A673 (cell line): Measurements from ENCODE around the gene ZMYND8.

Source experiments
- EZH2 ChIP-seq: fragments of 200-600 bp; sonication (generic); IDR thresholded peaks from 2 replicates; pipeline ENCODE4 v1.6.1; 2017; ENCODE audit warnings: borderline replicate concordance, low read depth, mild to moderate bottlenecking, mixed read lengths, antibody characterized with exemption, low read length; ENCODE audit not compliant: poor library complexity, severe bottlenecking
- TF ChIP-seq, protein P1 (sequence below): fragments of 300-800, 200-600 bp; sonication (generic); conservative IDR thresholded peaks from 2 replicates; pipeline ENCODE4 v1.5.1; 2017; ENCODE audit warnings: low read depth, mild to moderate bottlenecking, antibody characterized with exemption, low read length, moderate library complexity, mixed read lengths

DNA sequence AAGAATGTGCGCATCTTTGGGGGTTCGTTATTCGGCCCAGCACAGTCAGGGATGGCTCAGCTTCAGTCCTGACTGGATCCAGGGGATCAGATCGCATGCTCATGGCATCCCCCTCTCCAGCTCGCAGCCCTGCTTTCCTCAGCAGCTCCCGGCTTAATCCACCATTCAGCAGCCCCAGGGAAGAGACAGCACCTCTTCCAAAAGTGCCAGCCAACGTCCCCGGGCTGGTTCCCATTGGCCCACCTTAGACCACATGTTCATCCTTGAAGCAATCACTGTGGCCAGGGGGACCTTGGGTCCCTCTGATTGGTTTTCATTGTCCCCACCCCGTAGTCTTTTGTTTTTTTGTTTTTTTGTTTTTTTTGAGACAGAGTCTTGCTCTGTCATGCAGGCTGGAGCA lies 188.7 kb downstream of the ZMYND8 start:
- no peak for TF ChIP-seq EZH2
- TF ChIP-seq, protein P1, sequence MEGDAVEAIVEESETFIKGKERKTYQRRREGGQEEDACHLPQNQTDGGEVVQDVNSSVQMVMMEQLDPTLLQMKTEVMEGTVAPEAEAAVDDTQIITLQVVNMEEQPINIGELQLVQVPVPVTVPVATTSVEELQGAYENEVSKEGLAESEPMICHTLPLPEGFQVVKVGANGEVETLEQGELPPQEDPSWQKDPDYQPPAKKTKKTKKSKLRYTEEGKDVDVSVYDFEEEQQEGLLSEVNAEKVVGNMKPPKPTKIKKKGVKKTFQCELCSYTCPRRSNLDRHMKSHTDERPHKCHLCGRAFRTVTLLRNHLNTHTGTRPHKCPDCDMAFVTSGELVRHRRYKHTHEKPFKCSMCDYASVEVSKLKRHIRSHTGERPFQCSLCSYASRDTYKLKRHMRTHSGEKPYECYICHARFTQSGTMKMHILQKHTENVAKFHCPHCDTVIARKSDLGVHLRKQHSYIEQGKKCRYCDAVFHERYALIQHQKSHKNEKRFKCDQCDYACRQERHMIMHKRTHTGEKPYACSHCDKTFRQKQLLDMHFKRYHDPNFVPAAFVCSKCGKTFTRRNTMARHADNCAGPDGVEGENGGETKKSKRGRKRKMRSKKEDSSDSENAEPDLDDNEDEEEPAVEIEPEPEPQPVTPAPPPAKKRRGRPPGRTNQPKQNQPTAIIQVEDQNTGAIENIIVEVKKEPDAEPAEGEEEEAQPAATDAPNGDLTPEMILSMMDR, result no peak
